GM23338 (cell line): Measurements from ENCODE around the gene TMEM270. TPM values are rescaled to one million over a fixed set of nuclear protein-coding genes. Genes with fewer than 3 reads are reported as not detected.

ENCODE experiments used
- ATAC-seq: fragments of 200-7000 bp; cut with Tn5 transposase; 3 replicates; pipeline ENCODE4 v1.9.1; 2020
- DNase-seq: peaks from one replicate; pipeline ENCODE4 v3.0.0-alpha.2; 2015; ENCODE audit warnings: low spot score
- H2AFZ ChIP-seq: fragments of 200-600 bp; sonication (generic); 2 replicates; pipeline ENCODE4 v1.8.0; 2016; ENCODE audit warnings: antibody characterized with exemption, mild to moderate bottlenecking, moderate library complexity
- H3F3A ChIP-seq: fragments of 200-600 bp; sonication (generic); replicated peaks from 2 replicates; pipeline ENCODE4 v1.8.0; 2017; ENCODE audit warnings: antibody characterized with exemption, mixed run types, low read depth
- H3K27ac ChIP-seq: fragments of 200-600 bp; sonication (generic); 2 replicates; pipeline ENCODE4 v1.6.1; 2016; ENCODE audit warnings: low read depth
- H3K27me3 ChIP-seq: fragments of 200-600 bp; sonication (generic); 2 replicates; pipeline ENCODE4 v1.8.0; 2016; ENCODE audit warnings: mild to moderate bottlenecking, mixed run types, moderate library complexity; ENCODE audit not compliant: insufficient read depth
- H3K36me3 ChIP-seq: fragments of 200-600 bp; sonication (generic); 2 replicates; pipeline ENCODE4 v1.8.0; 2016; ENCODE audit warnings: mild to moderate bottlenecking; ENCODE audit not compliant: insufficient read depth
- H3K4me1 ChIP-seq: fragments of 200-600 bp; sonication (generic); 2 replicates; pipeline ENCODE4 v1.8.0; 2016; ENCODE audit warnings: mild to moderate bottlenecking, moderate library complexity; ENCODE audit not compliant: insufficient read depth
- H3K4me2 ChIP-seq: fragments of 200-600 bp; sonication (generic); 2 replicates; pipeline ENCODE4 v1.7.1; 2017; ENCODE audit warnings: mixed run types
- H3K4me3 ChIP-seq: fragments of 200-600 bp; sonication (generic); 2 replicates; pipeline ENCODE4 v1.6.1; 2016; ENCODE audit warnings: mixed run types
- H3K79me2 ChIP-seq: fragments of 200-600 bp; sonication (generic); replicated peaks from 2 replicates; pipeline ENCODE4 v1.8.0; 2017; ENCODE audit warnings: mild to moderate bottlenecking; ENCODE audit not compliant: insufficient read depth
- H3K9me2 ChIP-seq: fragments of 200-600 bp; sonication (generic); 2 replicates; pipeline ENCODE4 v1.8.0; 2017; ENCODE audit not compliant: insufficient read depth
- H4K20me1 ChIP-seq: fragments of 200-600 bp; sonication (generic); replicated peaks from 2 replicates; pipeline ENCODE4 v1.8.0; 2017; ENCODE audit warnings: mild to moderate bottlenecking; ENCODE audit not compliant: insufficient read depth
- H3K27ac Mint-ChIP-seq: 2 replicates; pipeline ENCODE4 v1.8.0; 2020; ENCODE audit warnings: inconsistent platforms, mild to moderate bottlenecking, moderate library complexity, mixed read lengths
- H3K27me3 Mint-ChIP-seq: 3 replicates; pipeline ENCODE4 v1.8.0; 2022; ENCODE audit warnings: low read depth, mild to moderate bottlenecking, moderate library complexity, mixed read lengths, inconsistent platforms; ENCODE audit not compliant: insufficient read depth, poor library complexity
- H3K36me3 Mint-ChIP-seq: 3 replicates; pipeline ENCODE4 v1.8.0; 2021; ENCODE audit warnings: low read depth, mild to moderate bottlenecking, inconsistent platforms, moderate library complexity, mixed read lengths
- H3K4me1 Mint-ChIP-seq: 3 replicates; pipeline ENCODE4 v1.8.0; 2020; ENCODE audit warnings: mild to moderate bottlenecking, inconsistent platforms, mixed read lengths
- H3K4me3 Mint-ChIP-seq: 3 replicates; pipeline ENCODE4 v1.8.0; 2021; ENCODE audit warnings: moderate library complexity, mild to moderate bottlenecking, inconsistent platforms, mixed read lengths
- H3K9me3 Mint-ChIP-seq: 3 replicates; pipeline ENCODE4 v1.8.0; 2020; ENCODE audit warnings: moderate library complexity, mild to moderate bottlenecking, inconsistent platforms, mixed read lengths
- CREB1 ChIP-seq: fragments of 250-450 bp; sonication (Bioruptor Pico); IDR thresholded peaks from 2 replicates; pipeline ENCODE4 v1.5.0; 2020; ENCODE audit warnings: low read depth, mild to moderate bottlenecking, moderate library complexity
- ETS1 ChIP-seq: IDR thresholded peaks from 2 replicates; pipeline ENCODE4 v1.6.1; 2016; ENCODE audit warnings: antibody characterized with exemption
- JUNB ChIP-seq: IDR thresholded peaks from one replicate; pipeline ENCODE4 v1.6.1; 2016; ENCODE audit warnings: antibody characterized with exemption; ENCODE audit not compliant: unreplicated experiment
- NANOG ChIP-seq: IDR thresholded peaks from 2 replicates; pipeline ENCODE4 v1.6.1; 2016; ENCODE audit warnings: antibody characterized with exemption, borderline replicate concordance
- POLR2AphosphoS5 ChIP-seq: IDR thresholded peaks from 2 replicates; pipeline ENCODE4 v1.6.1; 2016; ENCODE audit warnings: antibody characterized with exemption, low read depth
- STAT1 ChIP-seq: IDR thresholded peaks from one replicate; pipeline ENCODE4 v1.6.1; 2016; ENCODE audit warnings: antibody characterized with exemption; ENCODE audit not compliant: unreplicated experiment
- ZNF114 ChIP-seq: fragments of 250-450 bp; sonication (Bioruptor Pico); IDR thresholded peaks from 2 replicates; pipeline ENCODE4 v1.5.0; 2020; ENCODE audit warnings: mild to moderate bottlenecking, moderate library complexity
- ZNF331 ChIP-seq: fragments of 250-450 bp; sonication (Bioruptor Pico); IDR thresholded peaks from 2 replicates; pipeline ENCODE4 v1.5.0; 2020; ENCODE audit warnings: low read depth, mild to moderate bottlenecking, moderate library complexity
- polyA plus RNA-seq: library from polyadenylated mRNA; unstranded; fragments of >200 nt; fragmentation: Nextera tagmentation; extraction: Ambion mirVana; gene quantifications from 2 replicates; pipeline ENCODE4 v1.2.1, GENCODE V29; 2016
- total RNA-seq: library from RNA; depleted of rRNA; stranded (reverse); fragments of >200 nt; shearing (Covaris generic); gene quantifications from 2 replicates; pipeline ENCODE4 v1.2.3, GENCODE V29; 2014
- TF ChIP-seq, protein P1 (sequence below), 2 experiments: fragments of 200-600 bp in 1 of 2; sonication (generic) in 1 of 2; conservative IDR thresholded peaks; 2 replicates each; pipeline versions ENCODE4 v1.5.1 to v1.6.1; 2016 to 2017; ENCODE audit warnings: antibody characterized with exemption in 2 of 2, low read depth in 2 of 2, mild to moderate bottlenecking in 2 of 2, moderate library complexity in 1 of 2
- TF ChIP-seq, protein P2 (sequence below): IDR thresholded peaks from one replicate; pipeline ENCODE4 v1.6.1; 2018; ENCODE audit warnings: antibody characterized with exemption; ENCODE audit not compliant: unreplicated experiment

Gene TMEM270
- total and polyA plus RNA-seq, 2 experiments from 2014 or later: not detected

GRCh38 chr7:73811760-73812168 is 49.2 kb upstream of the TMEM270 start:
- H4K20me1 ChIP-seq: no peaks in the 10 kb centered on the region
- TF ChIP-seq, protein P1, sequence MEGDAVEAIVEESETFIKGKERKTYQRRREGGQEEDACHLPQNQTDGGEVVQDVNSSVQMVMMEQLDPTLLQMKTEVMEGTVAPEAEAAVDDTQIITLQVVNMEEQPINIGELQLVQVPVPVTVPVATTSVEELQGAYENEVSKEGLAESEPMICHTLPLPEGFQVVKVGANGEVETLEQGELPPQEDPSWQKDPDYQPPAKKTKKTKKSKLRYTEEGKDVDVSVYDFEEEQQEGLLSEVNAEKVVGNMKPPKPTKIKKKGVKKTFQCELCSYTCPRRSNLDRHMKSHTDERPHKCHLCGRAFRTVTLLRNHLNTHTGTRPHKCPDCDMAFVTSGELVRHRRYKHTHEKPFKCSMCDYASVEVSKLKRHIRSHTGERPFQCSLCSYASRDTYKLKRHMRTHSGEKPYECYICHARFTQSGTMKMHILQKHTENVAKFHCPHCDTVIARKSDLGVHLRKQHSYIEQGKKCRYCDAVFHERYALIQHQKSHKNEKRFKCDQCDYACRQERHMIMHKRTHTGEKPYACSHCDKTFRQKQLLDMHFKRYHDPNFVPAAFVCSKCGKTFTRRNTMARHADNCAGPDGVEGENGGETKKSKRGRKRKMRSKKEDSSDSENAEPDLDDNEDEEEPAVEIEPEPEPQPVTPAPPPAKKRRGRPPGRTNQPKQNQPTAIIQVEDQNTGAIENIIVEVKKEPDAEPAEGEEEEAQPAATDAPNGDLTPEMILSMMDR (conservative IDR thresholded peaks at IDR 0.05; ENCODE audit: low read depth in 2 of 2): peak; percentile 78 to 94
- TF ChIP-seq ZNF114 (CRISPR knock-in tag) (no peak), ZNF331 (CRISPR knock-in tag) (no peak), STAT1 (no peak), JUNB (no peak), CREB1 (CRISPR knock-in tag) (0 out of 2 replicates have a peak, but pooled peaks have one; percentile 5)
- TF ChIP-seq, protein P2, sequence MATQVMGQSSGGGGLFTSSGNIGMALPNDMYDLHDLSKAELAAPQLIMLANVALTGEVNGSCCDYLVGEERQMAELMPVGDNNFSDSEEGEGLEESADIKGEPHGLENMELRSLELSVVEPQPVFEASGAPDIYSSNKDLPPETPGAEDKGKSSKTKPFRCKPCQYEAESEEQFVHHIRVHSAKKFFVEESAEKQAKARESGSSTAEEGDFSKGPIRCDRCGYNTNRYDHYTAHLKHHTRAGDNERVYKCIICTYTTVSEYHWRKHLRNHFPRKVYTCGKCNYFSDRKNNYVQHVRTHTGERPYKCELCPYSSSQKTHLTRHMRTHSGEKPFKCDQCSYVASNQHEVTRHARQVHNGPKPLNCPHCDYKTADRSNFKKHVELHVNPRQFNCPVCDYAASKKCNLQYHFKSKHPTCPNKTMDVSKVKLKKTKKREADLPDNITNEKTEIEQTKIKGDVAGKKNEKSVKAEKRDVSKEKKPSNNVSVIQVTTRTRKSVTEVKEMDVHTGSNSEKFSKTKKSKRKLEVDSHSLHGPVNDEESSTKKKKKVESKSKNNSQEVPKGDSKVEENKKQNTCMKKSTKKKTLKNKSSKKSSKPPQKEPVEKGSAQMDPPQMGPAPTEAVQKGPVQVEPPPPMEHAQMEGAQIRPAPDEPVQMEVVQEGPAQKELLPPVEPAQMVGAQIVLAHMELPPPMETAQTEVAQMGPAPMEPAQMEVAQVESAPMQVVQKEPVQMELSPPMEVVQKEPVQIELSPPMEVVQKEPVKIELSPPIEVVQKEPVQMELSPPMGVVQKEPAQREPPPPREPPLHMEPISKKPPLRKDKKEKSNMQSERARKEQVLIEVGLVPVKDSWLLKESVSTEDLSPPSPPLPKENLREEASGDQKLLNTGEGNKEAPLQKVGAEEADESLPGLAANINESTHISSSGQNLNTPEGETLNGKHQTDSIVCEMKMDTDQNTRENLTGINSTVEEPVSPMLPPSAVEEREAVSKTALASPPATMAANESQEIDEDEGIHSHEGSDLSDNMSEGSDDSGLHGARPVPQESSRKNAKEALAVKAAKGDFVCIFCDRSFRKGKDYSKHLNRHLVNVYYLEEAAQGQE: peak; percentile 65
- Mint-ChIP-seq H3K27ac (no peak overlapping the region), H3K4me1 (peaks cover 2% of the 10 kb centered on the region), H3K9me3 (peaks cover 2% of the 10 kb centered on the region; the same call in 1 of the 3 replicates), H3K27me3 (peaks cover 13% of the 10 kb centered on the region), H3K4me3 (no peak overlapping the region), H3K36me3 (no peaks in the 10 kb centered on the region)
- ATAC-seq (peak; percentile 96), DNase-seq (peak; percentile 95)
- H3K9me2 ChIP-seq: no peaks in the 10 kb centered on the region
- H3F3A ChIP-seq: no peaks in the 10 kb centered on the region
- H3K4me2 ChIP-seq: no peak overlapping the region
- no peak overlapping the region for H3K27ac ChIP-seq
- H3K79me2 ChIP-seq: no peaks in the 10 kb centered on the region
- no peaks in the 10 kb centered on the region for H3K36me3 ChIP-seq
- no peaks in the 10 kb centered on the region for H3K4me1 ChIP-seq
- no peak overlapping the region for H2AFZ ChIP-seq
- no peak overlapping the region for H3K4me3 ChIP-seq
- H3K27me3 ChIP-seq: no peaks in the 10 kb centered on the region

- DNase-seq (no peak), ATAC-seq (no peak)
- H3K9me2 ChIP-seq: no peaks in the 10 kb centered on the region
- H3K27ac ChIP-seq: no peak overlapping the region
- H3K27me3 ChIP-seq: no peaks in the 10 kb centered on the region
- Mint-ChIP-seq H3K27ac (no peak overlapping the region), H3K9me3 (peaks cover 2% of the 10 kb centered on the region; the same call in 1 of the 3 replicates), H3K36me3 (no peaks in the 10 kb centered on the region), H3K27me3 (peaks cover 11% of the 10 kb centered on the region), H3K4me3 (no peak overlapping the region), H3K4me1 (peaks cover 2% of the 10 kb centered on the region)
- H3K4me3 ChIP-seq: no peak overlapping the region
- no peaks in the 10 kb centered on the region for H3K36me3 ChIP-seq
- H4K20me1 ChIP-seq: no peaks in the 10 kb centered on the region
- no peaks in the 10 kb centered on the region for H3K79me2 ChIP-seq
- no peaks in the 10 kb centered on the region for H3F3A ChIP-seq
- H2AFZ ChIP-seq: no peak overlapping the region
- no peak overlapping the region for H3K4me2 ChIP-seq
- no peaks in the 10 kb centered on the region for H3K4me1 ChIP-seq
- no peak for TF ChIP-seq ETS1
- TF ChIP-seq POLR2AphosphoS5: no peak
- no peak for TF ChIP-seq JUNB
- no peak for TF ChIP-seq ZNF114 (CRISPR knock-in tag)
- no peak for TF ChIP-seq NANOG
- TF ChIP-seq ZNF331 (CRISPR knock-in tag): no peak
- TF ChIP-seq, protein P2: no peak
- no peak for TF ChIP-seq CREB1 (CRISPR knock-in tag)
These were observed 48.0 kb upstream of the TMEM270 start for GRCh38 chr7:73812996-73813395.
